Loucy (cell line): ENCODE results near the gene KIF2A.

Experiments used
- EZH2phosphoT487 ChIP-seq: fragments of 200-600 bp; IDR thresholded peaks from 2 replicates; pipeline ENCODE4 v1.6.1; 2018; ENCODE audit warnings: antibody characterized with exemption, mild to moderate bottlenecking, moderate library complexity, borderline replicate concordance
- TF ChIP-seq, protein P1 (sequence below): fragments of 200-600 bp; sonication (generic); conservative IDR thresholded peaks from 2 replicates; pipeline ENCODE4 v1.5.1; 2014; ENCODE audit warnings: mild to moderate bottlenecking, antibody characterized with exemption, low read length

DNA sequence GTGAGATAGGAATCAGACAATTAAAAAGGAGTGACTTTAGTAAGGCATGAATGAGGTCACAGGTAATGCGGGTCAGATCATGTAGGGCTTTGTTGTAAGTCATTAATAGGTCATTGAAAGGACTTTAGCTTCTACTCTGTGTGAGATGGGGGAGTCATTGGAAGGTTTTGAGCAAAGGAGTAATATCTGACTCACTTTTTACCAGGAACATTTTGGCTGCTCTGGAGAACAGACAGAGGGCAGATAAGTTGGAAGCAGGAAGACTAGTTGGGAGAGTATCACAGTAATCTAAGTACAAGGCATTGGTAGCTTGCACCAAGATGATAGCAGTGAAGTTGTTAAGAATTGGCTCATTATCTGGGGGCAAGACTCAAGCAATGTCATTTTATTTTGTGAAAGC, 37.4 kb downstream of the KIF2A start:
- TF ChIP-seq, protein P1, sequence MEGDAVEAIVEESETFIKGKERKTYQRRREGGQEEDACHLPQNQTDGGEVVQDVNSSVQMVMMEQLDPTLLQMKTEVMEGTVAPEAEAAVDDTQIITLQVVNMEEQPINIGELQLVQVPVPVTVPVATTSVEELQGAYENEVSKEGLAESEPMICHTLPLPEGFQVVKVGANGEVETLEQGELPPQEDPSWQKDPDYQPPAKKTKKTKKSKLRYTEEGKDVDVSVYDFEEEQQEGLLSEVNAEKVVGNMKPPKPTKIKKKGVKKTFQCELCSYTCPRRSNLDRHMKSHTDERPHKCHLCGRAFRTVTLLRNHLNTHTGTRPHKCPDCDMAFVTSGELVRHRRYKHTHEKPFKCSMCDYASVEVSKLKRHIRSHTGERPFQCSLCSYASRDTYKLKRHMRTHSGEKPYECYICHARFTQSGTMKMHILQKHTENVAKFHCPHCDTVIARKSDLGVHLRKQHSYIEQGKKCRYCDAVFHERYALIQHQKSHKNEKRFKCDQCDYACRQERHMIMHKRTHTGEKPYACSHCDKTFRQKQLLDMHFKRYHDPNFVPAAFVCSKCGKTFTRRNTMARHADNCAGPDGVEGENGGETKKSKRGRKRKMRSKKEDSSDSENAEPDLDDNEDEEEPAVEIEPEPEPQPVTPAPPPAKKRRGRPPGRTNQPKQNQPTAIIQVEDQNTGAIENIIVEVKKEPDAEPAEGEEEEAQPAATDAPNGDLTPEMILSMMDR = no peak
- no peak for TF ChIP-seq EZH2phosphoT487
